GM18951 (cell line): ENCODE data around the gene POT1.

ENCODE experiments used
- POLR2A ChIP-seq: IDR thresholded peaks from 4 replicates; pipeline ENCODE4 v1.6.1; 2011; ENCODE audit warnings: mild to moderate bottlenecking; ENCODE audit not compliant: insufficient read length, insufficient read depth; ENCODE audit errors: extremely low read depth
- in situ Hi-C: fragments of 300-500 bp; cut with MboI; formaldehyde crosslinking; loops from one replicate; pipeline ENCODE4 v1.12.0; 2022; ENCODE audit warnings: low sequenced_read_pairs, mixed read lengths, inconsistent platforms; ENCODE audit not compliant: unreplicated experiment

Gene POT1

DNA sequence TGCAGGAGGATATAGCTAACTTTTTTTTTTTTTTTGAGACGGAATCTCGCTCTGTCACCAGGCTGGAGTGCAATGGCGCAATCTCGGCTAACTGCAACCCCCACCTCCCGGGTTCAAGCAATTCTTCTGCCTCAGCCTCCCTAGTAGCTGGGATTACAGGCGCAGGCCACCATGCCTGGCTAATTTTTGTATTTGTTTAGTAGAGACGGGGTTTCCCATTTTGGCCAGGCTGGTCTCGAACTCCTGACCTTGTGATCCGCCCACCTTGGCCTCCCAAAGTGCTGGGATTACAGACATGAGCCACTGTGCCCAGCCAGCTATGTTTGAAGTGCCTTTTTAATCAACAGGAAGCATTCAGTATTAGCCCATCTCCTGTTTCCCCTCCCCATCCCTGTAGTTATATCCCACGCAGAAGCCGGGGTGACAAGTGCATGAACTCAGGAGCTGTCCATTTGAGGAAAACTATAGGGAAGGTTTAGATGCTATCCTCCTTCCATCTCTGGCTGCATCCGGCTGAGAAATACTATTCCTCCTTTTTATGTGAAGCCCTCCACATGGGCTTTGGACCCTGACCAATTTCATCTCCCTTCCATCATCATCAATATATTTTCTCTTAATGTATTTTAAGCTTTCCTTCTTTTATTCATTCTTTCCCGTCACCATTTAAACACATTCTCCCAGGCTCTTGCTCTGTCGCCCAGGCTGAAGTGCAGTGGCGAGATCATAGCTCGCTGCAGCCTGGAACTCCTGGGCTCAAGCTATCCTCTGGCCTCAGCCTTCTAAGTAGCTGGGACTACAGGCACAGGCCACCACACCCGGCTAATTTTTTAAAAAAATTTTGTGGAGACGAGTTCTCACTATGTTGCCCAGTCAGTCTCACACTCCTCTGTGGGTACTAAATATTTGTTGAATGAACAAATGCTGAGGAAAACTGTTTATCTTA lies 1.3 kb upstream of the POT1 start:
- TF ChIP-seq POLR2A: no peak

GRCh38 chr7:124930173-124930623 lies 573 bp upstream of the POT1 start:
- no peak for TF ChIP-seq POLR2A
- in situ Hi-C loops: no loop called here

More for the DNA sequence above, 1.3 kb upstream of the POT1 start:
- in situ Hi-C loops: no loop called here

GRCh38 chr7:124924906-124925305 lies 4.7 kb downstream of the POT1 start:
- in situ Hi-C loops: no loop called here
- no peak for TF ChIP-seq POLR2A

- in situ Hi-C loops: no loop called here
- no peak for TF ChIP-seq POLR2A
Observed at GRCh38 chr7:124922200-124922599, 7.4 kb downstream of the POT1 start.

GRCh38 chr7:124919841-124920240 lies 9.8 kb downstream of the POT1 start:
- no peak for TF ChIP-seq POLR2A

DNA sequence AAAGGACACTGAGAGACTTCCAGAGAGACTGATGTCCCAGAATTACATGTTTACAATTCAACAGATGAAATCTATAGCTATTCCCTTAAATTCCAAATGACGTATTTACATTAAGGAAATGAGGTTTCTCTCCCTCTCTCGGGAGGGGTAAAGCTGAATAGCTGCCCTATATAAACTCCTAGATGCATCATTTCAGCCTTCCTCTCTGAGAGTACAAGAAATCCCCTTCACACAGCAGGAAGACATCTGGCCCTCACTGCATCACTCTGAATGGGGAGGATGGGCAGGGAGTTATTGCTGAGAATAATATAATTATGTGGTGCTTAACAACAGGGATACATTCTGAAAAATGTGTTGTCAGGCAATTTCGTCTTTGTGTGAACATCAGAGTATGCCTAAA lies 11.0 kb downstream of the POT1 start:
- in situ Hi-C loops: no loop called here
- no peak for TF ChIP-seq POLR2A

More at GRCh38 chr7:124919841-124920240, 9.8 kb downstream of the POT1 start:
- in situ Hi-C loops: no loop called here

GRCh38 chr7:124915242-124915641 lies 14.4 kb downstream of the POT1 start:
- in situ Hi-C loops: no loop called here
- no peak for TF ChIP-seq POLR2A

DNA sequence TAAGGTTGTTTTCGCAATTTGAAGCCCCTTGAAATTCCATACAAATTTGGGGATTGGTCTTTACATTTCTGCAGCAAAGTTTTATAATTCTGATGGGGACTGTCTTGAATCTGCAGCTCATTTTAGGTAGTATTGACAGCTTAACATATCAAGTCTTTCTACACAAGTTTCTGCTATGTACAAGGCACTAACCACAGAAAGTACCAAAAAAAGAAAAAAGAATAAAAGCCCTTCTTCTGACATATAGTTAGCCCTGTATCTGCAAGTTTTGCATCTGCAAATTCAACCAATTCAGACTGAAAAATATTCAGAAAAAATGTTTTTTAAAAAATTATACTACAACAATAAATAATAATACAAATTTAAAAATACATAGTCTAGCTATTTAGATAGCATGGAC lies 15.3 kb downstream of the POT1 start:
- TF ChIP-seq POLR2A: no peak
- in situ Hi-C loops: no loop called here

- in situ Hi-C loops: no loop called here
- TF ChIP-seq POLR2A: no peak
Observed at GRCh38 chr7:124912972-124913371, 16.7 kb downstream of the POT1 start.

DNA sequence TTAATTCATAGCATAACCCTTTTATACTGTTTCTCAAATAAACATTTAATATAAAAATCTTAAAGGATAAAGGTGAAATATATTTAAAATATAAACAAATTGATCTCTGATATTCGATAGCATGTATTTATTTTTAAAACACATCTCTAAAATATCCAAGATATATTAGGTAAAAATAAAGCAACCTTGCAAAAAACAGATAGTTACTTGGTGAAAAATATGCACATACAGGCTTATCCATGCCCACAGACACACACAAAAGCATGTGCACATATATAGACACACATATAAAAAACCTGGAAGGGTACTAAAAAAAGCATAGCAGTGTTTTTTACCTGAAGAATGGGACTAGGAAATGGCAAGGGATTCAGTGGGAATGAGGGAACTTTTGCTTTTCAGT lies 19.8 kb downstream of the POT1 start:
- in situ Hi-C loops: no loop called here
- TF ChIP-seq POLR2A: no peak

DNA sequence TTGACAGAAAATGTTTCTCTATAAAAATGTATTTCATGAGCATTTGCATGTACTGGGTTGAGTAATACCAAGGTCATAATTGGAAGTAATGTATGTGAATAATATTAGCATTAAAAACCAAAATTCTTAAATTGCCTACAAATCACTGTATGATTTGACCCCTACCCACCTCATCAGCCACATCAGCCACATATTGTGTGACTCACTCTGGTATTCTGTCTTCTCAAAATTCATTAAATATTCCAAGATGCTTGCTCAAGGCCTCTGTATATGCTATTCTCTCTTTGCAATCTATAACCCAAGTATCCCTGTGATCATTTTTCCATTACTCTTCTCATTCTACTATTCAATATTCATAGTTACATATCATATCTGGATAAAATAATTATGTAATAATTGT lies 21.4 kb downstream of the POT1 start:
- in situ Hi-C loops: no loop called here
- no peak for TF ChIP-seq POLR2A

DNA sequence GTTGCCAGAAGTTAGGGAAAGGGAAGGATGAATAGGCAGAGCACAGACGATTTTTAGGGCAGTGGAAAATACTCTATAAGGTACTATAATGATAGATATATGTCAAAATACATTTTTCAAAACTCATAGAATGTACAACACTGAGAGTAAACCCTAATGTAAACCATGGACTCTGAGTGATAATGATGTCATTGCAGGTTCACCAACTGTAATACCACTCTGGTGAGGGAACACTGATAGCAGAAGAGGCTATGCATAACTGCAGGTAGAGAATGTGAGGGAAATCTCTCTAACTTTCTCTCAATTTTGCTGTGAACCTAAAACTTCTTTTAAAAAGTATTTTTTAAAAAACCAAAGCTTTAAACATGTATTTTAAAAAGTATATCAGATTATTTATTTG lies 22.1 kb downstream of the POT1 start:
- in situ Hi-C loops: no loop called here
- no peak for TF ChIP-seq POLR2A

DNA sequence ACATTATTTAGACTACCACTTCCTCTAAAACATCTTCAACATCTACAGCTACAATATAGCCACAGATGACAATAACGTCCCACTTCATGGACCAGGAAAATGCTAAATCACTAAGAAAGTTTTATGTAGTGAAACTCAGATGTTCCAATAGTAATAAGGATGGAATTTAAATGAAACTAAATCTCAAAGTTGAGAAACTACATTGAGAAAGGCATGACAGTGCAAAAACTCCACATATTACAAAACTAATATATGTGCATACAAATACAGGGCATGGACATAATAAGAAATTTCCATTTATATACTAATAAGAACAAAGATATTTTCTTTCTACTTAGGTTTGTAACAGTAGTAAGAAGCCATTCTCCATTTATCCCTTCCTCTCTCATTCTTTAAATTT lies 31.1 kb downstream of the POT1 start:
- no peak for TF ChIP-seq POLR2A
- in situ Hi-C loops: no loop called here

DNA sequence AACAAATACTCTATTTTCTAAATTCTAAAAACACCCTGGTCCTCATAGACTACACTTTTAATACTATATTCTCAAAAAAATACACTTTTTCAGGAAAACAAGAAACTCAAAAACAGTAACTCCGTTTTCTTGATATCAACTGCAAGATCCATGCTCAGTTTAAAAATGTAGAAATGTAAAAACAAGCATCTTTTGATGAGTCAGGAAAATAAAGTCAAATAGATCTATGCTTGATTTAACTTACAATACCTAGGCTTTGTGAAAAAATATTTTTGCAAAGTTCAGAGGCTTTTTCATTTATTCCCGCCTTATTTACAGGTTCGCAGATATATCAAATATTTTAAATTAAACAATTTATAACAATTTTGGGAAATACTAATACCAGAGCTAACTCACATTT lies 33.6 kb downstream of the POT1 start:
- in situ Hi-C loops: no loop called here
- no peak for TF ChIP-seq POLR2A
